GM21423 (cell line): ENCODE data around the gene PFKFB3.
A peak's percentile ranks its signal among the peaks of the same experiment; 100 is the strongest.
"Not testable (repeated sequence)": the region's sequence is repeated elsewhere in the genome, so short reads cannot be mapped to it uniquely, and the experiment has no call there.

ENCODE experiments used
- ATAC-seq: cut with Tn5 transposase; IDR thresholded peaks from one replicate; pipeline ENCODE4 v1.9.1; 2021; ENCODE audit warnings: mild to moderate bottlenecking, moderate library complexity; ENCODE audit not compliant: unreplicated experiment

Gene PFKFB3

GRCh38 chr10:6202684-6203330 lies at the start of gene PFKFB3:
TSS of gene PFKFB3 (plus strand) at chr10:6202932. CDS start at chr10:6203261, 329 bp downstream.
- peak; percentile 71 for ATAC-seq

- ATAC-seq: no peak
Observed at GRCh38 chr10:6153845-6154244, 48.9 kb upstream of the PFKFB3 start.

GRCh38 chr10:6154566-6154965 lies 48.2 kb upstream of the PFKFB3 start:
- ATAC-seq: no peak

GRCh38 chr10:6158276-6158675 lies 44.5 kb upstream of the PFKFB3 start:
- no peak for ATAC-seq

- ATAC-seq: no peak
Observed at GRCh38 chr10:6161921-6162320, 40.8 kb upstream of the PFKFB3 start.

- no peak for ATAC-seq
Observed at GRCh38 chr10:6162589-6163356, 40.0 kb upstream of the PFKFB3 start.

- ATAC-seq: peak; percentile 95
Observed at GRCh38 chr10:6163364-6164270, 39.1 kb upstream of the PFKFB3 start.

- ATAC-seq: no peak
Observed at GRCh38 chr10:6164271-6165095, 38.2 kb upstream of the PFKFB3 start.

GRCh38 chr10:6165221-6165725 lies 37.5 kb upstream of the PFKFB3 start:
- ATAC-seq: no peak

- ATAC-seq: not testable (repeated sequence)
Observed at GRCh38 chr10:6165933-6166332, 36.8 kb upstream of the PFKFB3 start.

GRCh38 chr10:6167456-6167855 lies 35.3 kb upstream of the PFKFB3 start:
- no peak for ATAC-seq

GRCh38 chr10:6168084-6168483 lies 34.6 kb upstream of the PFKFB3 start:
- ATAC-seq: no peak

- ATAC-seq: no peak
Observed at GRCh38 chr10:6170638-6171037, 32.1 kb upstream of the PFKFB3 start.

GRCh38 chr10:6171881-6172695 lies 30.6 kb upstream of the PFKFB3 start:
- no peak for ATAC-seq

GRCh38 chr10:6173203-6173602 lies 29.5 kb upstream of the PFKFB3 start:
- ATAC-seq: no peak

GRCh38 chr10:6174201-6174874 lies 28.4 kb upstream of the PFKFB3 start:
- ATAC-seq: no peak

GRCh38 chr10:6175329-6176055 lies 27.2 kb upstream of the PFKFB3 start:
- ATAC-seq: no peak

GRCh38 chr10:6176691-6177231 lies 26.0 kb upstream of the PFKFB3 start:
- no peak for ATAC-seq
